ENCODE data around the gene TULP1.

TULP1 gene

DNA sequence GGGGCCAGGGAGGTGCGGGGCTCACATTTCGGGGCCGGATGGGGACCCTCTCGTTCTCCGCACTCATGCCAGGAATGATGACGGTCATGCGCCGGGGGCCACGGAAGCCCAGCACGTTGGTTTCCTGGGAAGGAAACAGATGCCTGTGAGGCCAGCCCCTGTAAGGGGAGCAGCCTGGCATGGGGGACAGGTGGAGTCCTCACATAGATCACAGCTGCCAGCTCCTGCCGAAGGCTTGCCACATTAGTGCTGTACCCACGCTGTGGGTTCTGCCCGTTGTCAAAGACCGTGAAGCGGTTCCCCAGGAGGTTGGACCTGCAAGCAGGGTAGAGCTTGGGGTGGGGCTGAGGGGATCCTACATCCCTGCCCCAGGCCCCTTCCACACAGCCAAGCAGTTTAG, 9.2 kb downstream of the TULP1 start:
- Histone ChIP-seq H3K27ac (no peak overlapping the region), H3K9me3 (replicated peaks in 1 of 11) (no peaks in the 10 kb centered on the region), H3K4me2 (peak overlapping the region in 7 of 11 experiments; percentile 22 to 66 (median 56); a peak in 11 of 22 replicates), H3K9ac (no peak overlapping the region), H3K27me3 (peaks cover 10 to 61% (median 17%) of the 10 kb centered on the region in 11 experiments; a peak in 21 of 22 replicates), H3K4me3 (no peak overlapping the region), H4K20me1 (peaks cover 0 to 21% (median 0%) of the 10 kb centered on the region in 11 experiments; a peak in 3 of 22 replicates), H3K4me1 (peaks cover 0 to 25% (median 11%) of the 10 kb centered on the region in 10 experiments; a peak in 16 of 20 replicates), H3K36me3 (no peaks in the 10 kb centered on the region)
- no peak for TF ChIP-seq Cebpa-rat (IDR thresholded peaks at IDR 0.05)

DNA sequence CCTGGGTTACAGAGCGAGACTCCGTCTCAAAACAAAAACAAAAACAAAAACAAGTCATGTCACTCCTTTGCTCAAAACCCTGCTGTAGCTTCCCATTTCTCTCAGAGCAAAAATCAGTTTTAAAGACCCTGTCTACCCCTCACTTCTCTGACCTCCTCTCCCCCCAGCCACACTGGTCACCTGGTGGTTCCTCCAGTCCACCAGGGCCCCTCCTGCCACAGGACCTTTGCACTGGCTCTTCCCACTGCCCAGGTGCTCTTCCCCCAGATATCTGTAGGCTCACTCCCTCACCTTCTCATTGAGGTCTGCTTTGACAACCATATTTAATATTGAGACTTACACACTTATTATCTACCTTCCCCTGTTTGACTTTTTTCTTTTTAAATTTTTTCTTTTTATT, 10.9 kb downstream of the TULP1 start:
- H3K27ac ChIP-seq, result no peak overlapping the region
- H4K20me1 ChIP-seq, result peaks cover 0 to 30% (median 0%) of the 10 kb centered on the region in 11 experiments; a peak in 3 of 22 replicates
- H3K4me2 ChIP-seq, result no peak overlapping the region
- H3K4me1 ChIP-seq, result peaks cover 11 to 28% (median 20%) of the 10 kb centered on the region in 10 experiments; a peak in 18 of 20 replicates
- H3K4me3 ChIP-seq, result no peak overlapping the region
- no peaks in the 10 kb centered on the region for H3K9me3 ChIP-seq (replicated peaks in 1 of 11)
- TF ChIP-seq Cebpa-rat (IDR thresholded peaks at IDR 0.05), result no peak
- H3K27me3 ChIP-seq, result peaks cover 19 to 68% (median 30%) of the 10 kb centered on the region in 11 experiments; a peak in 21 of 22 replicates
- no peak overlapping the region for H3K9ac ChIP-seq
- no peaks in the 10 kb centered on the region for H3K36me3 ChIP-seq

DNA sequence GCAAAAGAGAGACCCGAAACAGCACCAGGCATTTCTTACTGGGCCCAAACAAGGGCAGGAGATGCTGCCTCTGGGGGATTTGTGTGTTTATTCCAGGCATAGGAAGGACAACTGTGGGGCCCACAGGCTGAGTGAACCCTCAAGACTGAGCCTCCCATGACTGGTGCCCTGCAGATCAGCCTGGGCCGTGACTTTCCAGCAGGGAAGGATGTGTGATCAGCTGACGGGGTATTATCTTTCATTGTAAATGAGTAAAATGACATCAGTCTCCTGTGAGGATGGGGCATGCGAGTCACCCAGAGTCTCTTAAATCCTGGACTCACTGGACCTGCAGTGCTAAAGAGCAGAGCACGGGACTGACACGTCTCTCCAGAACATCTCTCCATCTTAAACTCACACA, 11.9 kb downstream of the TULP1 start:
- no peak overlapping the region for H3K9ac ChIP-seq

DNA sequence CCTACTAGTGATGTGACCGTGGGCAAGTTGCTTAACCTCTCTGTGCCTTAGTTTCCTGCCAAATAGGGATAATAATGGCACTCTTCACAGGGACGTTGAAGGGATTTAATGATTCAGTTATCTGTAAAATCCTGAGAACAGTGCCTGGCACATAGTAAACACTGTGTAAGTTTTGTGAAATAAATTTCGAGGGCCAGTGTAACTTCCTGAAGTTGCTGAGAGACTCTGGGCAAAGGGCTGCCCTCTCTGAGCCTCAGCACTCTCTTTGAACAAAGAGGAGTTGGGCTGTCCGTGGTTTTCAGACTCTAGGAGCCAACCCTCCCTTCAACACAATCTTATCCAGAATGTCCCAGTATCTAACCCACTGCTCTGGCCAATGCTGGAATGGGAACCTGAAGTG, 13.3 kb downstream of the TULP1 start:
- no peak for TF ChIP-seq Cebpa-rat (IDR thresholded peaks at IDR 0.05)
- Histone ChIP-seq H3K27ac (no peak overlapping the region), H3K9me3 (replicated peaks in 1 of 11) (no peaks in the 10 kb centered on the region), H3K27me3 (peaks cover 19 to 89% (median 30%) of the 10 kb centered on the region in 11 experiments; a peak in 21 of 22 replicates), H3K4me1 (peaks cover 30 to 48% (median 40%) of the 10 kb centered on the region in 10 experiments), H3K36me3 (no peaks in the 10 kb centered on the region), H3K4me3 (no peak overlapping the region), H3K9ac (no peak overlapping the region), H4K20me1 (peaks cover 12 to 50% (median 18%) of the 10 kb centered on the region in 11 experiments; a peak in 19 of 22 replicates), H3K4me2 (no peak overlapping the region; a peak in 1 of 22 replicates)

More for the DNA sequence above, 11.9 kb downstream of the TULP1 start:
- H3K27me3 ChIP-seq, result peaks cover 19 to 75% (median 30%) of the 10 kb centered on the region in 11 experiments; a peak in 21 of 22 replicates
- H3K9me3 ChIP-seq (replicated peaks in 1 of 11), result no peaks in the 10 kb centered on the region
- no peak overlapping the region for H3K4me3 ChIP-seq
- H3K4me1 ChIP-seq, result peaks cover 16 to 34% (median 26%) of the 10 kb centered on the region in 10 experiments; a peak in 19 of 20 replicates
- no peak for TF ChIP-seq Cebpa-rat (IDR thresholded peaks at IDR 0.05)
- H3K27ac ChIP-seq, result no peak overlapping the region
- H3K36me3 ChIP-seq, result no peaks in the 10 kb centered on the region
- no peak overlapping the region for H3K4me2 ChIP-seq
- H4K20me1 ChIP-seq, result peaks cover 0 to 36% (median 4%) of the 10 kb centered on the region in 11 experiments; a peak in 12 of 22 replicates

DNA sequence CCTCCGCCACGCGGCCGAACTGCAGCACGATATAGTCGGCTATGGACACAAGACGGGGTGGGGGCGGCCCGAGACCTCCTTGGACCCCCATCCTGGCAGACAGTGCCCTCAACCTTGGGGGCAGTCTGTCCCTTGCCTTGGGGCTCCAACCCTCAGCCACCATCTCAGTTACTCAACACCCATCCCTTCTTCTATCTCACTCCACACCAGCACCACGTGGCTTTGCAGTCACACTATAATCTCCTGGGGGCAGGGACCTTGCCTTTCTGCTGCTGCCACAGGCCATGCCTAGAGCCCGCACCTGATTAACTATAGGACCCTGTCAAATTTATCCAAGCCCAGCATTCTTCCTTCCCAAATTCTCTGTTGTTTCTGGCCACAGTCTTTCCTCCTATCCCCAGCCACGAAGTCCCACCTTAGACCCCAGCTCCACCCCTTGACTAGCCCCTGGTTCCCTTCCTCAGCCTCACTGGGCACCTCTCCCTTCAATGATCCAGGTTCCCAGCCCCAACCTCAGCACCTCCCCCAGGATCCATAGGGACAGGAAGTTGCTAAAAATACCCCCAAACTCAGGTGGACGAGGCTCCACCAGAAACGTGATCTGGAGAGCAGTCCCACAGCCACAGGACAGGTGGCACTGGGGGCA, 14.2 kb downstream of the TULP1 start:
- Histone ChIP-seq H3K36me3 (no peaks in the 10 kb centered on the region), H3K4me2 (peak overlapping the region; percentile 98 to 100 (median 99)), H3K4me3 (peak overlapping the region in 7 of 10 experiments; percentile 68 to 78 (median 73); a peak in 9 of 20 replicates), H3K9me3 (replicated peaks in 1 of 11) (no peaks in the 10 kb centered on the region), H4K20me1 (peaks cover 16 to 58% (median 25%) of the 10 kb centered on the region in 11 experiments; a peak in 19 of 22 replicates), H3K27me3 (peaks cover 13 to 87% (median 24%) of the 10 kb centered on the region in 11 experiments; a peak in 21 of 22 replicates), H3K9ac (peak overlapping the region in 1 of 11 experiments; percentile 82; a peak in 3 of 22 replicates), H3K27ac (no peak overlapping the region), H3K4me1 (peaks cover 38 to 51% (median 45%) of the 10 kb centered on the region in 10 experiments)
- TF ChIP-seq Cebpa-rat (IDR thresholded peaks at IDR 0.05), result no peak

DNA sequence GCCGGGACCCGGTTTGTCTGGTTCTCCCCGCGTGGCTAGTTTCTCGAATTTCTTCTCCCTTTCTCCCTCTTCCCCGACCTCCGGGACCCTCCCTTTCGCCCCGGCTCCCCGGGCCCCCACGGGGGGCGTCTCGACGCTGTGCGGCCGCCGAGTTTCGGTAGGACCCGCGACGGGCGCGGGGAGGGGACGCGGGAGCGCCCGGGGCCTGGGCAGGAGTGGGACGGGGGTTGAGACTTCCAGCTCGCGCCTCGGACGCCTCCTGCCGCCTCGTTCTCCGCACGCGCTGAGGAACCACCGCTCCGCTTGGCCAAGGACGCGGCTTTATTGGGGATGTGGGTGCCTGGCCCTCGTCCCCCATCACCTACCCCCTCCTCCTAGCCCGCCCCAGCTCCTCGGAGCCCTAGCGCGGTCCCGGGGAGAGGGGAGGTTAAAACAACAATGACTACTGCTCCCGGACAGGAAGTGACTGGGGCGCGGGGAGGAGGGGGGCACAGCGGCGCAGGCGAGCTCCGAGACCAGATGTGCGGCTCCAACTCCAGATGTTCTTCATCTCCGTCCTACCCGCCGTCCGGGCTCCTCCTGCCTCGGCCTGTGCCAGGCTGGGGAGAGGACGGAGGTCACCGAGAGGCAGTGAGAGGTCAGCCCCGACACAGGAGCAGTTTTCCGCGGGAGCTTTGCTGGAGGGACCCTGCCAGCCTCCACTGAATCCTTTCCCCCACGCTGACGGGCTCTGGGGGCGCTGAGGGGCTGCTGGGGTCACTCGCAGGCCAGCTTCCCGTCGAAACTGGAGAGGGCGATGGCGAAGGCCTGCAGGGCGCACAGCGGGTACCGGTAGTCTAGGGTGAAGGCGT, 14.9 kb downstream of the TULP1 start:
- H3K27me3 ChIP-seq, result peaks cover 9 to 89% (median 19%) of the 10 kb centered on the region in 11 experiments; a peak in 21 of 22 replicates
- H3K4me3 ChIP-seq, result peak overlapping the region; percentile 68 to 79 (median 74)
- no peaks in the 10 kb centered on the region for H3K9me3 ChIP-seq (replicated peaks in 1 of 11)
- H3K27ac ChIP-seq, result peak overlapping the region in 10 of 11 experiments; percentile 67 to 80 (median 73); a peak in 21 of 22 replicates
- peak overlapping the region; percentile 98 to 100 (median 99) for H3K4me2 ChIP-seq
- H3K4me1 ChIP-seq, result peaks cover 46 to 54% (median 51%) of the 10 kb centered on the region in 10 experiments
- H3K9ac ChIP-seq, result peak overlapping the region; percentile 69 to 85 (median 81)
- H3K36me3 ChIP-seq, result no peaks in the 10 kb centered on the region
- H4K20me1 ChIP-seq, result peaks cover 16 to 66% (median 33%) of the 10 kb centered on the region in 11 experiments; a peak in 19 of 22 replicates
- no peak for TF ChIP-seq Cebpa-rat (IDR thresholded peaks at IDR 0.05)

DNA sequence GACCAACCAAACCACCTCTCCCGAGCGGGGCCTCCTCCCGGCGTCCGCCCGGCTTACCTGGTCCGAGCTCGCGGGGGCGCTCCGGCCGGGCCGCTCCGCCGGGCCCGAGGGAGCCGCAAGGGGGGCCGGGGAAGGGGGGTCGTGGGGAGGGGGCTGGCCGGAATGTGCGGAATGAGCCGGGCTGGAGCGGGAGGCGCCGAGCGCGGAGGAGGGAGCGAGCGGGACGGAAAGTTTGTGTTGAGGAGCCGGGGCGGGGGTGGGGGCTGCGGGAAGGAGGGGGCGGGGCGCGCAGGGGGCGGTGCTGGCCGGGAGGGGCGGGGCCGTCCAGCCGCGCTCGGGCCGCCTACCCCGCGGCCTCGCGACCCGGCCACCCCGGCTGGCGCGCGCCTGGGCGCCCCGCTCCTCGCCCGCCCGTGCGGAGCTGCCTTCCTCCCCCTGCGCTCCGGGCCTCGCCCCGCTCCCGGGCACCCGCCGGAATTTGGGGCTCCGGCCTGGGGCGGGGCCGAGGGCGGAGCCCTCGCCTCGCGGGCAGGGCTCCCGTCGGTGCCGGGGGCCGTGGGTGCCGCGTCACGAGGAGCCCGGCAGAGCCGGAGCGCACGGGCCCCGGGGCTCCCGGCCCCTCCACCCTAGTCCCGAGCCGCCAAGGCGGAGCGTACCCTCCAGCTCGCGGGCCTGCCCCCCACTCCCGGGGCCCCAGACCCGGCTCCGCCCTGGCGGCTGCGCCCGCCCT, 15.7 kb downstream of the TULP1 start, which contains the start of gene TEAD3:
TSS of gene TEAD3 (minus strand) at position 239 of the 730 bp plus-strand sequence.
- Histone ChIP-seq H3K9me3 (replicated peaks in 1 of 11) (no peaks in the 10 kb centered on the region), H3K9ac (peak within 1 kb of the TSS; percentile 69 to 85 (median 81)), H3K36me3 (no peaks in the 10 kb centered on the region), H3K4me1 (peaks cover 54 to 62% (median 59%) of the 10 kb centered on the region in 10 experiments), H4K20me1 (peaks cover 16 to 74% (median 41%) of the 10 kb centered on the region in 11 experiments; a peak in 20 of 22 replicates), H3K4me3 (peak within 1 kb of the TSS; percentile 68 to 79 (median 74)), H3K27me3 (peaks cover 9 to 90% (median 19%) of the 10 kb centered on the region in 11 experiments; a peak in 21 of 22 replicates), H3K27ac (peak within 1 kb of the TSS in 10 of 11 experiments; percentile 67 to 80 (median 73); a peak in 21 of 22 replicates), H3K4me2 (peak within 1 kb of the TSS; percentile 98 to 100 (median 99))
- TF ChIP-seq Cebpa-rat (IDR thresholded peaks at IDR 0.05), result no peak

Data from BLaER1 treated with 17β-estradiol and CSF1 and Interleukin-3, amounts not matched to agents 10 nM and 100 nM (cell line).